GM21381 (cell line): ENCODE data around the gene CHST15.

Source experiments
- ATAC-seq: cut with Tn5 transposase; IDR thresholded peaks from one replicate; pipeline ENCODE4 v1.9.1; 2021; ENCODE audit warnings: mild to moderate bottlenecking, moderate library complexity; ENCODE audit not compliant: unreplicated experiment

CHST15 gene

GRCh38 chr10:124092860-124093773 is at the start of gene CHST15:
Gene CHST15 (minus strand): TSS chr10:124093598. CDS start chr10:124046212, 47,386 bp downstream.
- ATAC-seq: peak; percentile 24

- ATAC-seq: no peak
These were observed 49.6 kb upstream of the CHST15 start for GRCh38 chr10:124142960-124143359.

GRCh38 chr10:124142006-124142739 is 48.8 kb upstream of the CHST15 start:
- no peak for ATAC-seq

- no peak for ATAC-seq
These were observed 45.5 kb upstream of the CHST15 start for GRCh38 chr10:124138883-124139348.

- no peak for ATAC-seq
These were observed 44.9 kb upstream of the CHST15 start for GRCh38 chr10:124138195-124138882.

GRCh38 chr10:124134251-124134893 is 41.0 kb upstream of the CHST15 start:
- no peak for ATAC-seq

GRCh38 chr10:124132876-124133275 is 39.5 kb upstream of the CHST15 start:
- ATAC-seq: no peak

- ATAC-seq: no peak
These were observed 38.9 kb upstream of the CHST15 start for GRCh38 chr10:124132306-124132705.

GRCh38 chr10:124131172-124131571 is 37.8 kb upstream of the CHST15 start:
- ATAC-seq: no peak

- ATAC-seq: no peak
These were observed 37.0 kb upstream of the CHST15 start for GRCh38 chr10:124130198-124130900.

- no peak for ATAC-seq
These were observed 36.1 kb upstream of the CHST15 start for GRCh38 chr10:124129471-124129870.

GRCh38 chr10:124128811-124129145 is 35.4 kb upstream of the CHST15 start:
- ATAC-seq: no peak

GRCh38 chr10:124127965-124128810 is 34.8 kb upstream of the CHST15 start:
- ATAC-seq: no peak

- ATAC-seq: no peak
These were observed 34.2 kb upstream of the CHST15 start for GRCh38 chr10:124127563-124127962.

- no peak for ATAC-seq
These were observed 33.6 kb upstream of the CHST15 start for GRCh38 chr10:124126983-124127385.

GRCh38 chr10:124126145-124126982 is 33.0 kb upstream of the CHST15 start:
- ATAC-seq: no peak

GRCh38 chr10:124125305-124126116 is 32.1 kb upstream of the CHST15 start:
- no peak for ATAC-seq

GRCh38 chr10:124124769-124125161 is 31.4 kb upstream of the CHST15 start:
- no peak for ATAC-seq
